HCT116 (cell line): ENCODE measurements around the gene NLN. TPM values are rescaled to one million over a fixed set of nuclear protein-coding genes. Genes with fewer than 3 reads are reported as not detected.

Experiments
- ATAC-seq: fragments of 200-7000 bp; cut with Tn5 transposase; 2 replicates; pipeline ENCODE4 v1.9.1; 2020; ENCODE audit warnings: mild to moderate bottlenecking, moderate library complexity
- BruUV-seq: library from RNA; stranded (reverse); fragments of 400-500 nt; replicated peaks from 2 replicates; lab custom pipeline; 2021; lab: Mats Ljungman, UMichigan
- CTCF ChIA-PET: fragments of 300-600 bp; sonication (Branson Sonifier 250); formaldehyde crosslinking; loops from one replicate; lab custom pipeline; 2021; ENCODE audit warnings: antibody characterized with exemption; lab: Charles Lee
- POLR2A ChIA-PET: fragments of 300-600, 350-600 bp; sonication (Branson Sonifier 250); formaldehyde crosslinking; loops from one replicate; lab custom pipeline; 2021; ENCODE audit warnings: antibody characterized with exemption; lab: Charles Lee
- RAD21 ChIA-PET, 2 experiments: fragments of 300-600 bp; sonication (Branson Sonifier 250); formaldehyde crosslinking; loops; one replicate each; lab custom pipeline; 2023; ENCODE audit warnings: low total read pairs in 2 of 2; ENCODE audit not compliant: uncharacterized antibody in 2 of 2, unreplicated experiment in 2 of 2, low non-redundant PET in 1 of 2; lab: Charles Lee
- DNase-seq: peaks from one replicate; pipeline ENCODE4 v3.0.0-alpha.2; 2010; ENCODE audit warnings: low read depth, low spot score
- H2AFZ ChIP-seq: fragments of 200-600 bp; shearing (Covaris generic), sonication (generic); 2 replicates; pipeline ENCODE4 v1.6.1; 2017; ENCODE audit warnings: low read depth, mixed run types, mixed read lengths, antibody characterized with exemption, low read length; ENCODE audit not compliant: poor library complexity, severe bottlenecking
- H3K27ac ChIP-seq: 2 replicates; pipeline ENCODE4 v1.5.1; 2012; ENCODE audit warnings: low read depth, low read length
- H3K27me3 ChIP-seq: fragments of 200-600 bp; sonication (generic); 2 replicates; pipeline ENCODE4 v1.6.1; 2016; ENCODE audit warnings: mixed run types, low read length, mixed read lengths; ENCODE audit not compliant: insufficient read depth
- H3K36me3 ChIP-seq, 2 experiments: fragments of 200-500 bp in 1 of 2; fragments of 200-600 bp in 1 of 2; sonication (Bioruptor generic) in 1 of 2; sonication (generic) in 1 of 2; 2 replicates each; pipeline versions ENCODE4 v1.5.1 to v1.6.1; 2014 to 2016; ENCODE audit warnings: low read length in 2 of 2, inconsistent platforms in 1 of 2, mixed read lengths in 1 of 2, mixed run types in 1 of 2; ENCODE audit not compliant: insufficient read depth in 2 of 2, control insufficient read depth in 1 of 2
- H3K4me1 ChIP-seq, 2 experiments: fragments of 200-600 bp in 1 of 2; sonication (generic) in 1 of 2; 2 replicates each; pipeline versions ENCODE4 v1.5.1 to v1.6.1; 2012 to 2017; ENCODE audit warnings: low read length in 2 of 2, inconsistent platforms in 1 of 2, mild to moderate bottlenecking in 1 of 2, mixed read lengths in 1 of 2, mixed run types in 1 of 2, moderate library complexity in 1 of 2; ENCODE audit not compliant: insufficient read depth in 2 of 2, control insufficient read depth in 1 of 2
- H3K4me2 ChIP-seq: fragments of 200-600 bp; sonication (generic); 2 replicates; pipeline ENCODE4 v1.6.1; 2017; ENCODE audit warnings: mixed run types, low read length, mixed read lengths
- H3K4me3 ChIP-seq, 2 experiments: fragments of 200-600 bp in 1 of 2; sonication (generic) in 1 of 2; replicated peaks in 1 of 2; 2 replicates each; pipeline ENCODE4 v1.5.1; 2011 to 2016; ENCODE audit warnings: low read length in 2 of 2, control low read depth in 1 of 2, low read depth in 1 of 2, mild to moderate bottlenecking in 1 of 2, mixed read lengths in 1 of 2, mixed run types in 1 of 2
- H3K79me2 ChIP-seq: fragments of 200-600 bp; sonication (generic); 2 replicates; pipeline ENCODE4 v1.6.1; 2017; ENCODE audit warnings: mild to moderate bottlenecking, mixed run types, low read length, moderate library complexity, mixed read lengths; ENCODE audit not compliant: insufficient read depth
- H3K9ac ChIP-seq: fragments of 200-600 bp; sonication (generic); 2 replicates; pipeline ENCODE4 v1.6.1; 2016; ENCODE audit warnings: low read length, mixed read lengths
- H3K9me2 ChIP-seq: fragments of 200-600 bp; sonication (generic), shearing (Covaris generic); 2 replicates; pipeline ENCODE4 v1.6.1; 2017; ENCODE audit warnings: mixed run types, mild to moderate bottlenecking, moderate library complexity; ENCODE audit not compliant: insufficient read depth
- H3K9me3 ChIP-seq, 2 experiments: fragments of 200-500 bp in 1 of 2; fragments of 200-600 bp in 1 of 2; sonication (Bioruptor generic) in 1 of 2; sonication (generic) in 1 of 2; 2 replicates each; pipeline ENCODE4 v1.6.1; 2014 to 2017; ENCODE audit warnings: low read length in 2 of 2, mixed read lengths in 2 of 2, inconsistent platforms in 1 of 2, low read depth in 1 of 2, mild to moderate bottlenecking in 1 of 2, mixed run types in 1 of 2, moderate library complexity in 1 of 2; ENCODE audit not compliant: control insufficient read depth in 1 of 2, insufficient read depth in 1 of 2
- H4K20me1 ChIP-seq: fragments of 200-600 bp; sonication (generic), shearing (Covaris generic); 2 replicates; pipeline ENCODE4 v1.6.1; 2017; ENCODE audit warnings: mixed run types, mild to moderate bottlenecking, moderate library complexity; ENCODE audit not compliant: insufficient read depth
- ATF3 ChIP-seq: IDR thresholded peaks from 2 replicates; pipeline ENCODE4 v1.6.1; 2012
- CBX3 ChIP-seq: IDR thresholded peaks from 2 replicates; pipeline ENCODE4 v1.6.1; 2012; ENCODE audit warnings: low read depth
- EGR1 ChIP-seq: IDR thresholded peaks from 2 replicates; pipeline ENCODE4 v1.6.1; 2012; ENCODE audit warnings: low read depth
- EZH2 ChIP-seq: fragments of 200-600 bp; sonication (generic); IDR thresholded peaks from 2 replicates; pipeline ENCODE4 v1.6.1; 2017; ENCODE audit warnings: antibody characterized with exemption, mixed run types
- EZH2phosphoT487 ChIP-seq: fragments of 200-600 bp; IDR thresholded peaks from 2 replicates; pipeline ENCODE4 v1.6.1; 2018; ENCODE audit warnings: antibody characterized with exemption, borderline replicate concordance
- FOSL1 ChIP-seq: IDR thresholded peaks from 2 replicates; pipeline ENCODE4 v1.6.1; 2012; ENCODE audit warnings: low read depth
- JUND ChIP-seq: IDR thresholded peaks from 2 replicates; pipeline ENCODE4 v1.6.1; 2012
- POLR2A ChIP-seq: IDR thresholded peaks from 2 replicates; pipeline ENCODE4 v1.7.0; 2011; ENCODE audit warnings: borderline replicate concordance; ENCODE audit not compliant: insufficient read depth, insufficient read length; ENCODE audit errors: extremely low read depth
- REST ChIP-seq: IDR thresholded peaks from 2 replicates; pipeline ENCODE4 v1.6.1; 2012; ENCODE audit warnings: low read depth
- SIN3A ChIP-seq: IDR thresholded peaks from 2 replicates; pipeline ENCODE4 v1.6.1; 2012; ENCODE audit warnings: low read depth
- SP1 ChIP-seq: IDR thresholded peaks from 2 replicates; pipeline ENCODE4 v1.6.1; 2012; ENCODE audit warnings: low read depth
- TCF7L2 ChIP-seq: IDR thresholded peaks from 2 replicates; pipeline ENCODE4 v1.7.0; 2011; ENCODE audit warnings: borderline replicate concordance, inconsistent platforms; ENCODE audit not compliant: insufficient read depth, insufficient read length; ENCODE audit errors: extremely low read depth
- YY1 ChIP-seq: IDR thresholded peaks from 2 replicates; pipeline ENCODE4 v1.6.1; 2011; ENCODE audit warnings: low read length, low read depth, moderate library complexity, mild to moderate bottlenecking; ENCODE audit not compliant: insufficient replicate concordance; ENCODE audit errors: extremely low read depth
- ZBTB33 ChIP-seq: IDR thresholded peaks from 2 replicates; pipeline ENCODE4 v1.6.1; 2011; ENCODE audit warnings: mild to moderate bottlenecking, low read length, moderate library complexity; ENCODE audit not compliant: insufficient replicate concordance; ENCODE audit errors: extremely low read depth
- ZFX ChIP-seq: fragments of 450-650 bp; IDR thresholded peaks from 2 replicates; pipeline ENCODE4 v1.6.1; 2017
- ZNF274 ChIP-seq: fragments of 200-500 bp; sonication (Bioruptor generic); IDR thresholded peaks from 2 replicates; pipeline ENCODE4 v1.6.1; 2014; ENCODE audit warnings: mild to moderate bottlenecking, low read depth, low read length, inconsistent platforms
- intact Hi-C: fragments of 100-400 bp; cut with micrococcal nuclease; formaldehyde crosslinking; loops from 2 replicates; pipeline ENCODE4 v1.10.0; 2022
- total RNA-seq: library from RNA; stranded (reverse); gene quantifications from one replicate; pipeline ENCODE4 v1.2.1, GENCODE V29; 2021; ENCODE audit not compliant: unreplicated experiment
- TF ChIP-seq, protein P1 (sequence below), 3 experiments: fragments of 200-600 bp in 1 of 3; sonication (generic) in 1 of 3; IDR thresholded peaks in 2 of 3; conservative IDR thresholded peaks in 1 of 3; 2 replicates each; pipeline ENCODE4 v1.5.1; 2012 to 2017; ENCODE audit warnings: low read depth in 2 of 3, low read length in 2 of 3, antibody characterized with exemption in 1 of 3, borderline replicate concordance in 1 of 3, control low read depth in 1 of 3, mild to moderate bottlenecking in 1 of 3, mixed read lengths in 1 of 3, mixed run types in 1 of 3, moderate library complexity in 1 of 3; ENCODE audit not compliant: insufficient read depth in 1 of 3
- TF ChIP-seq, protein P2 (sequence below): IDR thresholded peaks from 2 replicates; pipeline ENCODE4 v1.6.1; 2012

The NLN gene
- total RNA-seq, 1 experiment from 2014 or later, result 67.6 TPM

GRCh38 chr5:65856520-65856919 lies 134.5 kb downstream of the NLN start:
- no peak overlapping the region for H2AFZ ChIP-seq
- no TSS peak for BruUV-seq
- TF ChIP-seq FOSL1, result no peak
- TF ChIP-seq ZFX, result no peak
- no peak for TF ChIP-seq REST
- TF ChIP-seq SP1, result no peak
- no peak for TF ChIP-seq TCF7L2
- no peak for TF ChIP-seq CBX3
- no peak for TF ChIP-seq ATF3
- TF ChIP-seq ZBTB33, result no peak
- no peak for TF ChIP-seq POLR2A
- no peak for TF ChIP-seq YY1
- no peak for TF ChIP-seq SIN3A
- TF ChIP-seq, protein P1, sequence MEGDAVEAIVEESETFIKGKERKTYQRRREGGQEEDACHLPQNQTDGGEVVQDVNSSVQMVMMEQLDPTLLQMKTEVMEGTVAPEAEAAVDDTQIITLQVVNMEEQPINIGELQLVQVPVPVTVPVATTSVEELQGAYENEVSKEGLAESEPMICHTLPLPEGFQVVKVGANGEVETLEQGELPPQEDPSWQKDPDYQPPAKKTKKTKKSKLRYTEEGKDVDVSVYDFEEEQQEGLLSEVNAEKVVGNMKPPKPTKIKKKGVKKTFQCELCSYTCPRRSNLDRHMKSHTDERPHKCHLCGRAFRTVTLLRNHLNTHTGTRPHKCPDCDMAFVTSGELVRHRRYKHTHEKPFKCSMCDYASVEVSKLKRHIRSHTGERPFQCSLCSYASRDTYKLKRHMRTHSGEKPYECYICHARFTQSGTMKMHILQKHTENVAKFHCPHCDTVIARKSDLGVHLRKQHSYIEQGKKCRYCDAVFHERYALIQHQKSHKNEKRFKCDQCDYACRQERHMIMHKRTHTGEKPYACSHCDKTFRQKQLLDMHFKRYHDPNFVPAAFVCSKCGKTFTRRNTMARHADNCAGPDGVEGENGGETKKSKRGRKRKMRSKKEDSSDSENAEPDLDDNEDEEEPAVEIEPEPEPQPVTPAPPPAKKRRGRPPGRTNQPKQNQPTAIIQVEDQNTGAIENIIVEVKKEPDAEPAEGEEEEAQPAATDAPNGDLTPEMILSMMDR (IDR thresholded peaks at IDR 0.05 in 2 of 3, conservative IDR thresholded peaks at IDR 0.05 in 1 of 3; ENCODE audit: borderline replicate concordance in 1 of 3, insufficient read depth in 1 of 3, low read depth in 2 of 3, low read length in 2 of 3), result no peak
- no peak for TF ChIP-seq ZNF274
- TF ChIP-seq EGR1, result no peak
- TF ChIP-seq JUND, result no peak
- TF ChIP-seq, protein P2, sequence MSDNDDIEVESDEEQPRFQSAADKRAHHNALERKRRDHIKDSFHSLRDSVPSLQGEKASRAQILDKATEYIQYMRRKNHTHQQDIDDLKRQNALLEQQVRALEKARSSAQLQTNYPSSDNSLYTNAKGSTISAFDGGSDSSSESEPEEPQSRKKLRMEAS, result no peak
- no peak for TF ChIP-seq EZH2
- no peak for TF ChIP-seq EZH2phosphoT487
- ChIA-PET RAD21 (interaction anchor here in 1 of 2 experiments (0.6 kb wide), 1 partner anchor 110 kb away, joined by 5 read pairs; no protein-coding TSS in a partner anchor), POLR2A (no interaction called here), CTCF (no interaction called here)
- H3K9ac ChIP-seq, result no peak overlapping the region
- DNase-seq (no peak), ATAC-seq (no peak)
- no peak overlapping the region for H3K27ac ChIP-seq
- H3K9me2 ChIP-seq, result no peaks in the 10 kb centered on the region
- no peaks in the 10 kb centered on the region for H3K36me3 ChIP-seq
- no peak overlapping the region for H3K4me2 ChIP-seq
- intact Hi-C loops, result no loop called here
- peaks cover 5 to 15% of the 10 kb centered on the region in 2 experiments for H3K4me1 ChIP-seq
- no peak overlapping the region for H3K4me3 ChIP-seq
- H3K27me3 ChIP-seq, result no peaks in the 10 kb centered on the region
- H3K79me2 ChIP-seq, result no peaks in the 10 kb centered on the region
- H3K9me3 ChIP-seq, result no peaks in the 10 kb centered on the region
- no peaks in the 10 kb centered on the region for H4K20me1 ChIP-seq
